IgD-negative memory B cell (primary cell): ENCODE data around the gene CLEC4E. TPM values are rescaled to one million over a fixed set of nuclear protein-coding genes. Genes with fewer than 3 reads are reported as not detected.
"Not testable (repeated sequence)": the region's sequence is repeated elsewhere in the genome, so short reads cannot be mapped to it uniquely, and the experiment has no call there.

ENCODE experiments used
- H3K27ac Mint-ChIP-seq, 3 donors: one replicate each; pipeline ENCODE4 v1.8.0; 2020 to 2022; ENCODE audit warnings: mild to moderate bottlenecking in 3 of 3, mixed read lengths in 3 of 3, moderate library complexity in 1 of 3
- H3K27me3 Mint-ChIP-seq: one replicate; pipeline ENCODE4 v1.8.0; 2021; ENCODE audit warnings: mixed read lengths
- H3K36me3 Mint-ChIP-seq: one replicate; pipeline ENCODE4 v1.8.0; 2020; ENCODE audit warnings: mild to moderate bottlenecking, mixed read lengths
- H3K4me1 Mint-ChIP-seq, 3 donors: one replicate each; pipeline ENCODE4 v1.8.0; 2020 to 2022; ENCODE audit warnings: mixed read lengths in 3 of 3, mild to moderate bottlenecking in 1 of 3
- H3K4me3 Mint-ChIP-seq, 4 donors: one replicate each; pipeline ENCODE4 v1.8.0; 2020 to 2022; ENCODE audit warnings: mild to moderate bottlenecking in 4 of 4, mixed read lengths in 4 of 4, moderate library complexity in 3 of 4
- H3K9me3 Mint-ChIP-seq, 3 donors: one replicate each; pipeline ENCODE4 v1.8.0; 2020 to 2021; ENCODE audit warnings: mixed read lengths in 3 of 3, mild to moderate bottlenecking in 1 of 3
- polyA plus RNA-seq: library from polyadenylated mRNA; unstranded; fragments of 300-500 nt; fragmentation: Illumina TruSeq; gene quantifications from one replicate; pipeline ENCODE4 v1.2.3, GENCODE V29; 2021

CLEC4E gene
- polyA plus RNA-seq, 1 donor from 2014 or later: not detected

GRCh38 chr12:8554451-8555195, 13.9 kb upstream of the CLEC4E start:
- H3K27ac Mint-ChIP-seq: no peak overlapping the region

GRCh38 chr12:8553088-8553627, 12.5 kb upstream of the CLEC4E start:
- H3K4me3 Mint-ChIP-seq: no peak overlapping the region
- H3K4me1 Mint-ChIP-seq: no peaks in the 10 kb centered on the region
- no peaks in the 10 kb centered on the region for H3K36me3 Mint-ChIP-seq
- no peak overlapping the region for H3K27ac Mint-ChIP-seq
- no peaks in the 10 kb centered on the region for H3K9me3 Mint-ChIP-seq
- no peaks in the 10 kb centered on the region for H3K27me3 Mint-ChIP-seq

More at GRCh38 chr12:8554451-8555195, 13.9 kb upstream of the CLEC4E start:
- H3K4me1 Mint-ChIP-seq: no peaks in the 10 kb centered on the region
- H3K4me3 Mint-ChIP-seq: no peak overlapping the region
- no peaks in the 10 kb centered on the region for H3K36me3 Mint-ChIP-seq
- H3K27me3 Mint-ChIP-seq: no peaks in the 10 kb centered on the region
- no peaks in the 10 kb centered on the region for H3K9me3 Mint-ChIP-seq

- Mint-ChIP-seq H3K27ac (no peak overlapping the region), H3K9me3 (no peaks in the 10 kb centered on the region), H3K4me3 (no peak overlapping the region), H3K36me3 (no peaks in the 10 kb centered on the region), H3K4me1 (peaks cover 0 to 8% (median 5%) of the 10 kb centered on the region in 3 donors), H3K27me3 (no peaks in the 10 kb centered on the region)
Measured at GRCh38 chr12:8549381-8549780, 8.7 kb upstream of the CLEC4E start.

- H3K27ac Mint-ChIP-seq: no peak overlapping the region
- no peaks in the 10 kb centered on the region for H3K9me3 Mint-ChIP-seq
- peaks cover 0 to 15% (median 5%) of the 10 kb centered on the region in 3 donors for H3K4me1 Mint-ChIP-seq
- H3K27me3 Mint-ChIP-seq: no peaks in the 10 kb centered on the region
- H3K4me3 Mint-ChIP-seq: no peak overlapping the region
- H3K36me3 Mint-ChIP-seq: no peaks in the 10 kb centered on the region
Measured at GRCh38 chr12:8548192-8548591, 7.5 kb upstream of the CLEC4E start.

GRCh38 chr12:8547645-8548044, 6.9 kb upstream of the CLEC4E start:
- Mint-ChIP-seq H3K9me3 (no peaks in the 10 kb centered on the region), H3K4me1 (peaks cover 0 to 15% (median 5%) of the 10 kb centered on the region in 3 donors), H3K4me3 (no peak overlapping the region), H3K36me3 (no peaks in the 10 kb centered on the region), H3K27ac (no peak overlapping the region), H3K27me3 (no peaks in the 10 kb centered on the region)

GRCh38 chr12:8546591-8546990, 5.9 kb upstream of the CLEC4E start:
- H3K4me3 Mint-ChIP-seq: no peak overlapping the region
- H3K9me3 Mint-ChIP-seq: peaks cover 0 to under 1% (median 0%) of the 10 kb centered on the region in 3 donors

GRCh38 chr12:8544295-8544694, 3.6 kb upstream of the CLEC4E start:
- Mint-ChIP-seq H3K36me3 (no peaks in the 10 kb centered on the region), H3K4me3 (peak overlapping the region in 1 of 4 donors; percentile 13)

More at GRCh38 chr12:8546591-8546990, 5.9 kb upstream of the CLEC4E start:
- H3K27me3 Mint-ChIP-seq: peaks cover 2% of the 10 kb centered on the region
- no peak overlapping the region for H3K27ac Mint-ChIP-seq
- peaks cover 2 to 15% (median 7%) of the 10 kb centered on the region in 3 donors for H3K4me1 Mint-ChIP-seq
- no peaks in the 10 kb centered on the region for H3K36me3 Mint-ChIP-seq

GRCh38 chr12:8541562-8541961, 857 bp upstream of the CLEC4E start:
- Mint-ChIP-seq H3K27me3 (peaks cover 9% of the 10 kb centered on the region), H3K4me1 (peaks cover 4 to 19% (median 8%) of the 10 kb centered on the region in 3 donors)

More at GRCh38 chr12:8544295-8544694, 3.6 kb upstream of the CLEC4E start:
- Mint-ChIP-seq H3K9me3 (peaks cover 0 to 2% (median 0%) of the 10 kb centered on the region in 3 donors), H3K27ac (no peak overlapping the region), H3K27me3 (peaks cover 9% of the 10 kb centered on the region), H3K4me1 (peaks cover 4 to 21% (median 9%) of the 10 kb centered on the region in 3 donors)

GRCh38 chr12:8537820-8538219, 2.9 kb downstream of the CLEC4E start:
- H3K9me3 Mint-ChIP-seq, H3K4me1 Mint-ChIP-seq, H3K36me3 Mint-ChIP-seq: not testable (repeated sequence)
- H3K27ac Mint-ChIP-seq: peak overlapping the region in 1 of 3 donors; percentile 57
- peak overlapping the region in 1 of 4 donors; percentile 66 for H3K4me3 Mint-ChIP-seq
- peaks cover 15% of the 10 kb centered on the region for H3K27me3 Mint-ChIP-seq

More at GRCh38 chr12:8541562-8541961, 857 bp upstream of the CLEC4E start:
- H3K4me3 Mint-ChIP-seq: no peak overlapping the region
- no peak overlapping the region for H3K27ac Mint-ChIP-seq
- H3K9me3 Mint-ChIP-seq: peaks cover 0 to 2% (median 0%) of the 10 kb centered on the region in 3 donors
- H3K36me3 Mint-ChIP-seq: no peaks in the 10 kb centered on the region

- Mint-ChIP-seq H3K27me3 (peaks cover 9% of the 10 kb centered on the region), H3K4me1 (peaks cover 0 to 5% (median 3%) of the 10 kb centered on the region in 3 donors), H3K36me3 (no peaks in the 10 kb centered on the region), H3K9me3 (peaks cover 0 to 3% (median 0%) of the 10 kb centered on the region in 3 donors), H3K4me3 (no peak overlapping the region), H3K27ac (no peak overlapping the region)
Measured at GRCh38 chr12:8532045-8532444, 8.7 kb downstream of the CLEC4E start.

- Mint-ChIP-seq H3K27me3 (peaks cover 6% of the 10 kb centered on the region), H3K9me3 (peaks cover 5 to 16% (median 5%) of the 10 kb centered on the region in 3 donors), H3K4me3 (no peak overlapping the region), H3K27ac (no peak overlapping the region), H3K36me3 (no peaks in the 10 kb centered on the region), H3K4me1 (peaks cover 0 to 5% (median 3%) of the 10 kb centered on the region in 3 donors)
Measured at GRCh38 chr12:8527250-8528130, 13.2 kb downstream of the CLEC4E start.

GRCh38 chr12:8519171-8519570, 21.5 kb downstream of the CLEC4E start:
- Mint-ChIP-seq H3K36me3 (no peaks in the 10 kb centered on the region), H3K4me1 (no peaks in the 10 kb centered on the region), H3K4me3 (no peak overlapping the region), H3K9me3 (peaks cover 0 to 2% (median 0%) of the 10 kb centered on the region in 3 donors), H3K27me3 (peaks cover 16% of the 10 kb centered on the region), H3K27ac (no peak overlapping the region)

GRCh38 chr12:8517971-8518370, 22.7 kb downstream of the CLEC4E start:
- H3K27me3 Mint-ChIP-seq: peaks cover 16% of the 10 kb centered on the region
- H3K27ac Mint-ChIP-seq: no peak overlapping the region
- no peaks in the 10 kb centered on the region for H3K4me1 Mint-ChIP-seq
- H3K9me3 Mint-ChIP-seq: no peaks in the 10 kb centered on the region
- H3K4me3 Mint-ChIP-seq: no peak overlapping the region
- no peaks in the 10 kb centered on the region for H3K36me3 Mint-ChIP-seq

GRCh38 chr12:8513256-8513655, 27.4 kb downstream of the CLEC4E start, which contains the start of gene CLEC4D:
TSS of gene CLEC4D (plus strand) at chr12:8513503. CDS start at chr12:8513733, 230 bp downstream.
- Mint-ChIP-seq H3K36me3 (no peaks in the 10 kb centered on the region), H3K4me3 (no peak within 1 kb of the TSS), H3K4me1 (peaks cover 10 to 17% (median 11%) of the 10 kb centered on the region in 3 donors), H3K27ac (no peak within 1 kb of the TSS), H3K27me3 (peaks cover 25% of the 10 kb centered on the region), H3K9me3 (no peaks in the 10 kb centered on the region)
